Fibroblast of skin of left quadriceps (primary cell): Measurements from ENCODE around the gene COL9A3.

ENCODE experiments used
- DNase-seq, 2 experiments: peaks; one replicate each; pipeline ENCODE4 v3.0.0-alpha.2; 2013; ENCODE audit warnings: low read depth in 2 of 2

The COL9A3 gene

GRCh38 chr20:62879275-62880146 lies 62.7 kb downstream of the COL9A3 start:
- DNase-seq = no peak

- DNase-seq = no peak
Observed at GRCh38 chr20:62880147-62880934, 63.5 kb downstream of the COL9A3 start.

- no peak for DNase-seq
Observed at GRCh38 chr20:62880935-62881661, 64.2 kb downstream of the COL9A3 start.

GRCh38 chr20:62881662-62882395 lies 65.0 kb downstream of the COL9A3 start:
- DNase-seq = no peak

GRCh38 chr20:62882426-62882825 lies 65.6 kb downstream of the COL9A3 start:
- DNase-seq = no peak

GRCh38 chr20:62884556-62884955 lies 67.7 kb downstream of the COL9A3 start:
- no peak for DNase-seq

- no peak for DNase-seq
Observed at GRCh38 chr20:62885046-62885895, 68.4 kb downstream of the COL9A3 start.

DNA sequence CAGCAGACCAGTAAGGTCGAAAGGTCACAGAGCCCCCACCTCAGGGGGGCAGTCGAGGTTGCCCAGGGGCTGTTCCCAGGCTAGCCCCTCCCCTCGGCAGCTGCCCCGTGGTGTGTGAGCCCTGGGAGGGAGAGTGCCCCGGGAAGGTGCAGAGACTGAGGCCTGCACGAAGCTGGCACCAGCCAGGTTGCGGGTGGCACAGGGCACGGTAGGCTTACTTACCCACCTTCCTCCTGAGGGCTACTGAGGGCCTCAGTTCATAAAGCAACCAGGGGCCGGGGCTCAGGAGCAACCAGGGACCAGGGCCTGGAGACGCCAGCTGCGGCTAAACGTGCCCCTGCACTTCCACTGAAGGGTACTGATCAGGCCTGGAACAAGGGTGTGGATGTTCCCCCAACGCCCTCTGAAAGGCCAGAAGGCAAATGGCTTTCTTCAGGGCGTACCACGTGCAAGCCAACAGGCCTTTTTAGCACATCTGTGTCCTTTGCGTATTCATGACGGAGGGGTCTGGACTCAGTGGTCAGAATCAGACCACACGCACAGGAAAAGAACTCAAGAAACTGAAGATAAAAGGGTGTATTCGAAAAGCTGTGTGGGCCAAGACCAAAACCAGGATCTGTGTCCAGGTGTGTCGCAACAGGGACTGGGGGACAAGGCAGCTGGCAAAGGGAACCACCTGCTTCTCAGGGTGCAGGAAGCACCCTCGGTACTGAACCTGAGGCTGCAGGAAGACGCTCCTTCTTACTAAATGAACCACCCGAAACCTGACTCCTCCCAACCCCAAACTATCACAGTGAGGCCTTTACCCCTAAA lies 69.3 kb downstream of the COL9A3 start:
- DNase-seq = no peak

DNA sequence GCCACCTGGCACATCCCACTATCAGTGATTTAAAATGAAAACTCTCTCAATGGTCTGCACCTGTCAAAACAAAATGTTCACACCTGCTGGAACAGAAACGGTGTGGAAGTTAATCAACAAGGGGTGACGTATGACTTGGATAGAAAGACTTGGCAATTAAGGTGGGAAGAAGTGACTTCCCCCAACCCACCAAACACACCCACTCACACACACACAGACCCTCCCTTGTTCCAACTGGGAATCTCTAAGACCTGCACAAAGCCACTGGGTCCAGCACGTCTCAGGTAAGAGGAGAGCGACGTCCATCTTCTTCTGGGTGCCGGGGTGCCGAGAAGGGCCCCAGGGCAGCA lies 69.8 kb downstream of the COL9A3 start:
- no peak for DNase-seq

DNA sequence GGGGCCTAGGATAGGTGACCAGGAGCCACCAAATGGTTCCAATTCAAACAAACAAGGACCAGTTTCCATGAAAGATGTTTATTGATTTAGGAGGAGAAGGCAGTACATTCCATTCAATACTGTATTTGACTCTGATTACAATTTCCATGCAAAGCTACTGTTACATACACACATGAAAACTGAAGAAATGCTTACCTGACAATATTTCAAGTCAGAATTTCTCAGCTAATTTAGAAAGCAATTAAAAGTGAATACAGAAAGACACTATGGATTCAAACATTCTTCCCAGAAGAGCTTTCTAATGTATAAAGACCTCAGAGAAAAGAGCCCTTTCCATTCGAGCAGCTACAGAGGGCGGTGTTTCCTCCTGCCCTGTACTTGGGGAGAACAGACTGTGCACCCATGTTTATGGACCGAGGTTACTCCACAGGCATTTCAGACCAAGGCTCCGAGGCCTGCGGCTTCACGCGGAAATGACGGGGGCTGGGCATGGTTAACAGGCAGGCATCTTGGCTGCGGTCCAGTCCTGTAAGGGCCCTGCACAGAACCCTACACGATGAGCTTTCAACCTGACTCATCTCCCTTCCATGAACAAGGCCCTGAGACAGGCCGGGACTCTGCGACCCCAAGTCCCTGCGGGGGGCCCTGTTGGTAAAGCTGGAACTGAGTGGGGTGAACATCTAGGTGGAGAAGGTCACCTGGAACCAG lies 70.5 kb downstream of the COL9A3 start:
- peak; percentile 75 to 78 for DNase-seq

- no peak for DNase-seq
Observed at GRCh38 chr20:62887860-62888239, 71.0 kb downstream of the COL9A3 start.

DNA sequence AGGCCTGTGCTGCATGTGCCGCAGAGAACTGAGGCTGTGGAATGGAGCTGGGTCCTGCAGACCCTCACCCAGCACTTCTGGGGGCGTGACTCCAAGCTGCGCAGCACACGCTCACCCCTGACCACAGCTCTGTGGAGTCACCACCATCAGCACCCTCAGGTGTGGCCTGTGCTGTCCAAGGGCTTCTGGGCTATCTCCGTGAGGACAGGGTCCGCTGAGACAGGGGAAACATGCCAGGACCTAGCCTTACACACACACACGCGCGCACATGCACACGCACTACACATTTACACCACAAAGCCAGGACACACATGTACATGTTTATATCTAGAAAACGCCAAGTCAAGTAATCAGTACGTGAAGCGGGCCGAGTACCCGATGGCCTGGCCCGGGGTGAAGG lies 71.6 kb downstream of the COL9A3 start:
- no peak for DNase-seq

GRCh38 chr20:62888910-62889309 lies 72.1 kb downstream of the COL9A3 start:
- no peak for DNase-seq

- DNase-seq = no peak
Observed at GRCh38 chr20:62889411-62889810, 72.6 kb downstream of the COL9A3 start.

DNA sequence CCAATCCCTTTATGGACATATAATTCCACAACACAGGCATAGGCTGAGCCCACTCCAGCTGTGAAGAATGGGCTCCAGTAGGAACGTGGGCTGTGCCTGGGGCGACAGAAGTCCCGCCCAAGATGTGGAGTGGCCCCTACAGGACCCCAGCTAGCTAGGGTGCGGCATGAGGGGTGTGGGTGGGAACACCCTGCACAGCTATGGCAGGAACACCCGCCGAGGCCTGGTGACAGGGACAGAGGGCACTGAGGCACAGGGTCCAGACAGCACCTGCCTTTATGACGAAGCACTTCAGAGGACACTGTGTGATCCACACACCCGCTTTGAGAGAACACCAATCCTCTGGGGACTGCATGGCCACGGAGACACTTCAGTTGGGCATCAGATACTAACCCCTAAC lies 73.0 kb downstream of the COL9A3 start:
- no peak for DNase-seq

GRCh38 chr20:62890444-62890843 lies 73.6 kb downstream of the COL9A3 start:
- DNase-seq = no peak
